DOHH2 (cell line): Measurements from ENCODE around the gene ZP4.
"Not testable (repeated sequence)": the region's sequence is repeated elsewhere in the genome, so short reads cannot be mapped to it uniquely, and the experiment has no call there.

Experiments used
- H3F3A ChIP-seq: fragments of 200-600 bp; sonication (generic), shearing (Covaris generic); 2 replicates; pipeline ENCODE4 v1.6.0; 2016; ENCODE audit warnings: antibody characterized with exemption, mild to moderate bottlenecking; ENCODE audit not compliant: control insufficient read depth, insufficient read depth
- H3K27ac ChIP-seq: fragments of 200-600 bp; sonication (generic); 2 replicates; pipeline ENCODE4 v1.5.1; 2014; ENCODE audit warnings: low read depth, mild to moderate bottlenecking, low read length, moderate library complexity
- H3K27me3 ChIP-seq: fragments of 200-600 bp; sonication (generic); 2 replicates; pipeline ENCODE4 v1.6.1; 2014; ENCODE audit warnings: mild to moderate bottlenecking, low read length, mixed read lengths; ENCODE audit not compliant: control insufficient read depth
- H3K36me3 ChIP-seq: fragments of 200-600 bp; sonication (generic); 2 replicates; pipeline ENCODE4 v1.6.1; 2014; ENCODE audit warnings: mild to moderate bottlenecking, low read length, moderate library complexity, mixed read lengths; ENCODE audit not compliant: control insufficient read depth
- H3K4me1 ChIP-seq: fragments of 200-600 bp; sonication (generic); 2 replicates; pipeline ENCODE4 v1.6.1; 2014; ENCODE audit warnings: mild to moderate bottlenecking, low read length, mixed read lengths; ENCODE audit not compliant: control insufficient read depth
- H3K4me2 ChIP-seq: fragments of 200-600 bp; sonication (generic); 2 replicates; pipeline ENCODE4 v1.6.0; 2014; ENCODE audit warnings: mild to moderate bottlenecking, low read length, moderate library complexity
- H3K4me3 ChIP-seq: fragments of 200-600 bp; sonication (generic); 2 replicates; pipeline ENCODE4 v1.5.1; 2014; ENCODE audit warnings: mild to moderate bottlenecking, low read length, mixed read lengths
- H3K79me2 ChIP-seq: fragments of 200-600 bp; sonication (generic); 2 replicates; pipeline ENCODE4 v1.6.1; 2014; ENCODE audit warnings: mild to moderate bottlenecking, low read length, mixed read lengths; ENCODE audit not compliant: control insufficient read depth
- H3K9me2 ChIP-seq: fragments of 200-600 bp; sonication (generic); replicated peaks from 2 replicates; pipeline ENCODE4 v1.6.1; 2014; ENCODE audit warnings: mild to moderate bottlenecking, low read length, mixed read lengths; ENCODE audit not compliant: control insufficient read depth
- H3K9me3 ChIP-seq: fragments of 200-600 bp; sonication (generic); 2 replicates; pipeline ENCODE4 v1.6.1; 2014; ENCODE audit warnings: antibody characterized with exemption, low read length, mixed read lengths; ENCODE audit not compliant: control insufficient read depth, insufficient read depth
- H4K20me1 ChIP-seq: fragments of 200-600 bp; sonication (generic); 2 replicates; pipeline ENCODE4 v1.6.0; 2014; ENCODE audit warnings: low read depth, mild to moderate bottlenecking, antibody characterized with exemption, low read length, moderate library complexity; ENCODE audit not compliant: control insufficient read depth, insufficient read depth
- CTCF ChIP-seq: fragments of 200-600 bp; sonication (generic); IDR thresholded peaks from one replicate; pipeline ENCODE4 v1.5.1; 2014; ENCODE audit warnings: antibody characterized with exemption, mild to moderate bottlenecking, low read depth, low read length; ENCODE audit not compliant: poor library complexity, severe bottlenecking
- EZH2phosphoT487 ChIP-seq: fragments of 200-600 bp; sonication (generic); IDR thresholded peaks from 2 replicates; pipeline ENCODE4 v1.6.1; 2017; ENCODE audit warnings: borderline replicate concordance, mild to moderate bottlenecking, antibody characterized with exemption, low read length, moderate library complexity, mixed read lengths

The ZP4 gene

GRCh38 chr1:237851210-237851845, 39.4 kb downstream of the ZP4 start:
- H3K4me3 ChIP-seq, result no peak overlapping the region
- no peak overlapping the region for H3K4me2 ChIP-seq

DNA sequence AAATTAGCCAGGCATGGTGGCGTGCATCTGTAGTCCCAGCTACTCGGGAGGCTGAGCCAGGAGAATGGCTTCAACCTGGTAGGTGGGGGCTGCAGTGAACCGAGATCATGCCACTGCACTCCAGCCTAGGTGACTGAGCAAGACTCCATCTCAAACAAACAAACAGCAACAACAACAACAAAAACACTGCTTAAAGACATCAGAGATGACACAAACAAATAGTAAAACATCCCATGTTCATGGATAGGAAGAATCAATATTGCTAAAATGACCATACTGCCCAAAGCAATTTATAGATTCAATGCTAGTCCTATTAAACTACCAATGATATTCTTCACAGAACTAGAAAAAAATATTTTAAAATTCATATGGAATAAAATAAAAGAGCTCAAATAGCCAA, 47.2 kb downstream of the ZP4 start:
- H3K27ac ChIP-seq, H3K9me3 ChIP-seq, H3K4me1 ChIP-seq, H3K4me3 ChIP-seq, H3K4me2 ChIP-seq, H3K79me2 ChIP-seq, H3K36me3 ChIP-seq, H3K27me3 ChIP-seq, H4K20me1 ChIP-seq, H3K9me2 ChIP-seq, H3F3A ChIP-seq: not testable (repeated sequence)

More at GRCh38 chr1:237851210-237851845, 39.4 kb downstream of the ZP4 start:
- TF ChIP-seq CTCF (peak; percentile 73), EZH2phosphoT487 (no peak)
- Histone ChIP-seq H3K36me3 (no peaks in the 10 kb centered on the region), H3F3A (no peaks in the 10 kb centered on the region), H3K27ac (no peak overlapping the region), H3K27me3 (no peaks in the 10 kb centered on the region), H3K9me2 (no peaks in the 10 kb centered on the region), H4K20me1 (no peaks in the 10 kb centered on the region), H3K79me2 (no peaks in the 10 kb centered on the region), H3K9me3 (no peaks in the 10 kb centered on the region), H3K4me1 (no peaks in the 10 kb centered on the region)

DNA sequence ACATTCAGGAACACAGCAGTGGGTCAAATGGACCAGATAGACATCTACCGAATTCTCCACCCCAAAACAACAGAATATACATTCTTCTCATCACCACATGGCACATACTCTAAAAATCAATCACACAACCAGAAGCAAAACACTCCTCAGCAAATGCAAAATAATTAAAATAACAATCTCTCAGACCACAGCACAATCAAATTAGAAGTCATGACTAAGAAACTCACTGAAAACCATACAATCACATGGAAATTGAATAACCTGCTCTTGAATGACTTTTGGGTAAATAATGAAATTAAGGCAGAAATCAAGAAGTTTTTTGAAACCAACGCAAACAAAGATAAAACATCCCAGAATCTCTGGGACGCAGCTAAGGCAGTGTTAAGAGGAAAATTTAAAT, 49.2 kb downstream of the ZP4 start:
- no peak for TF ChIP-seq EZH2phosphoT487
- no peak for TF ChIP-seq CTCF
- Histone ChIP-seq H3K27ac (no peak overlapping the region), H3K79me2 (no peaks in the 10 kb centered on the region), H3F3A (no peaks in the 10 kb centered on the region), H3K4me3 (no peak overlapping the region), H3K9me2 (no peaks in the 10 kb centered on the region), H3K36me3 (no peaks in the 10 kb centered on the region), H3K9me3 (no peaks in the 10 kb centered on the region), H3K27me3 (no peaks in the 10 kb centered on the region), H4K20me1 (no peaks in the 10 kb centered on the region), H3K4me2 (no peak overlapping the region), H3K4me1 (no peaks in the 10 kb centered on the region)

DNA sequence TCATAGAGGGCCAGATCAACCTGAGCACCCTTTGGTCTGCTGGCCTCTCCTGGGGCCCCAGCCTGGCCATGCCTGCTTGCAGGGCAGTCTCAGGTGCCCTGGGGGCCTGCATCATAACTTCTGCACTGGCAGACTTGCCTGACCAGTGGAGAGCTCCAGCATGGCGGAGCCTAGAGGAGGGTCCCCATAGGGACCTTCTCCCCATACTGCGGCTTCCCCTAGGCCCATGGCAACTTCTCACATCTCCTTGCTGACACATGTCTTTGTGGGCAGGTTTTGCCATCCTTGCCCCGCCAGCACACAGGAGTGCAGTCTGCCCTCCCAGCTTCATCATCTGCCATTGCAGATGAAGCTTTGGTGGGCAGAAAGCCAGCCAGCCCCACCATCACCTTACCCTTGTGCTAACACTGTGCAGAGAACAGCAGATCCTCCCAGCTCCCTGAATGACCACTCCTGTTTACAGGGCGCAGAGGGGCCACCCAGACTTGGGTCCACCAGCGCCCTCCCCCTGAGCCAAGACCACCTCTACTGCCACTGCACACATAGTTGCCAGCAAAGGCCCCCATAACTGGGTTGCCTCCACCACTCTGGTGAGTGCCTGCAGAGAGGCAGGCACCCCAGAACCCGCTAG, 51.7 kb downstream of the ZP4 start:
- H3K9me3 ChIP-seq, result no peaks in the 10 kb centered on the region
- no peak overlapping the region for H3K4me2 ChIP-seq
- H3K27ac ChIP-seq, result no peak overlapping the region
- H3K79me2 ChIP-seq, result no peaks in the 10 kb centered on the region
- TF ChIP-seq EZH2phosphoT487 (no peak), CTCF (no peak)
- no peak overlapping the region for H3K4me3 ChIP-seq
- no peaks in the 10 kb centered on the region for H3K9me2 ChIP-seq
- no peaks in the 10 kb centered on the region for H3K27me3 ChIP-seq
- no peaks in the 10 kb centered on the region for H4K20me1 ChIP-seq
- H3K36me3 ChIP-seq, result no peaks in the 10 kb centered on the region
- H3K4me1 ChIP-seq, result no peaks in the 10 kb centered on the region
- H3F3A ChIP-seq, result no peaks in the 10 kb centered on the region
